Stimulated activated naive CD8-positive, alpha-beta T cell treated with anti-CD3 and anti-CD28 coated beads, Interleukin-15, Interleukin-2, amounts not matched to agents 100 ng/mL and 50 ng/mL, for 24 hours (primary cell): ENCODE data around the gene CAVIN4.

ENCODE experiments used
- H3K27ac Mint-ChIP-seq: one replicate; pipeline ENCODE4 v1.8.0; 2021; ENCODE audit warnings: mild to moderate bottlenecking, mixed read lengths
- H3K27me3 Mint-ChIP-seq: one replicate; pipeline ENCODE4 v1.8.0; 2021; ENCODE audit warnings: mixed read lengths
- H3K36me3 Mint-ChIP-seq: one replicate; pipeline ENCODE4 v1.8.0; 2021; ENCODE audit warnings: low read depth, mixed read lengths
- H3K4me1 Mint-ChIP-seq: one replicate; pipeline ENCODE4 v1.8.0; 2021; ENCODE audit warnings: low read depth, mixed read lengths
- H3K4me3 Mint-ChIP-seq: one replicate; pipeline ENCODE4 v1.8.0; 2021; ENCODE audit warnings: mild to moderate bottlenecking, mixed read lengths
- H3K9me3 Mint-ChIP-seq: one replicate; pipeline ENCODE4 v1.8.0; 2021; ENCODE audit warnings: mixed read lengths

The CAVIN4 gene

GRCh38 chr9:100581081-100581480 is 3.2 kb downstream of the CAVIN4 start:
- Mint-ChIP-seq H3K4me3 (no peak overlapping the region), H3K9me3 (no peaks in the 10 kb centered on the region), H3K27ac (no peak overlapping the region), H3K36me3 (no peaks in the 10 kb centered on the region), H3K27me3 (no peaks in the 10 kb centered on the region), H3K4me1 (no peaks in the 10 kb centered on the region)

- Mint-ChIP-seq H3K27me3 (no peaks in the 10 kb centered on the region), H3K4me3 (no peak overlapping the region), H3K4me1 (no peaks in the 10 kb centered on the region), H3K9me3 (no peaks in the 10 kb centered on the region), H3K27ac (no peak overlapping the region), H3K36me3 (no peaks in the 10 kb centered on the region)
These were observed 3.8 kb downstream of the CAVIN4 start for GRCh38 chr9:100581661-100582060.

- Mint-ChIP-seq H3K27ac (no peak overlapping the region), H3K9me3 (no peaks in the 10 kb centered on the region), H3K27me3 (no peaks in the 10 kb centered on the region), H3K36me3 (no peaks in the 10 kb centered on the region), H3K4me3 (no peak overlapping the region), H3K4me1 (no peaks in the 10 kb centered on the region)
These were observed 5.3 kb downstream of the CAVIN4 start for GRCh38 chr9:100583014-100583802.

- Mint-ChIP-seq H3K9me3 (no peaks in the 10 kb centered on the region), H3K27ac (no peak overlapping the region), H3K4me1 (no peaks in the 10 kb centered on the region)
These were observed 7.1 kb downstream of the CAVIN4 start for GRCh38 chr9:100584951-100585350.

GRCh38 chr9:100586093-100586492 is 8.2 kb downstream of the CAVIN4 start:
- no peaks in the 10 kb centered on the region for H3K36me3 Mint-ChIP-seq
- no peak overlapping the region for H3K27ac Mint-ChIP-seq

More at GRCh38 chr9:100584951-100585350, 7.1 kb downstream of the CAVIN4 start:
- no peaks in the 10 kb centered on the region for H3K36me3 Mint-ChIP-seq
- H3K4me3 Mint-ChIP-seq, result no peak overlapping the region
- no peaks in the 10 kb centered on the region for H3K27me3 Mint-ChIP-seq

GRCh38 chr9:100587375-100587774 is 9.5 kb downstream of the CAVIN4 start:
- Mint-ChIP-seq H3K4me3 (no peak overlapping the region), H3K27me3 (no peaks in the 10 kb centered on the region), H3K27ac (no peak overlapping the region), H3K9me3 (no peaks in the 10 kb centered on the region), H3K4me1 (no peaks in the 10 kb centered on the region), H3K36me3 (no peaks in the 10 kb centered on the region)

More at GRCh38 chr9:100586093-100586492, 8.2 kb downstream of the CAVIN4 start:
- H3K27me3 Mint-ChIP-seq, result no peaks in the 10 kb centered on the region
- H3K4me1 Mint-ChIP-seq, result no peaks in the 10 kb centered on the region
- no peak overlapping the region for H3K4me3 Mint-ChIP-seq
- H3K9me3 Mint-ChIP-seq, result no peaks in the 10 kb centered on the region

- H3K9me3 Mint-ChIP-seq, result no peaks in the 10 kb centered on the region
- no peak overlapping the region for H3K4me3 Mint-ChIP-seq
- no peak overlapping the region for H3K27ac Mint-ChIP-seq
- no peaks in the 10 kb centered on the region for H3K27me3 Mint-ChIP-seq
- no peaks in the 10 kb centered on the region for H3K36me3 Mint-ChIP-seq
- no peaks in the 10 kb centered on the region for H3K4me1 Mint-ChIP-seq
These were observed 11.7 kb downstream of the CAVIN4 start for GRCh38 chr9:100589582-100589981.

- Mint-ChIP-seq H3K9me3 (no peaks in the 10 kb centered on the region), H3K27me3 (no peaks in the 10 kb centered on the region), H3K36me3 (no peaks in the 10 kb centered on the region), H3K27ac (no peak overlapping the region), H3K4me1 (no peaks in the 10 kb centered on the region), H3K4me3 (no peak overlapping the region)
These were observed 12.6 kb downstream of the CAVIN4 start for GRCh38 chr9:100590481-100590880.

- Mint-ChIP-seq H3K27ac (no peak overlapping the region), H3K4me1 (no peaks in the 10 kb centered on the region), H3K27me3 (no peaks in the 10 kb centered on the region), H3K36me3 (no peaks in the 10 kb centered on the region), H3K4me3 (no peak overlapping the region), H3K9me3 (no peaks in the 10 kb centered on the region)
These were observed 13.3 kb downstream of the CAVIN4 start for GRCh38 chr9:100591139-100591538.

GRCh38 chr9:100591639-100592412 is 13.9 kb downstream of the CAVIN4 start:
- no peaks in the 10 kb centered on the region for H3K4me1 Mint-ChIP-seq
- H3K36me3 Mint-ChIP-seq, result no peaks in the 10 kb centered on the region
- H3K4me3 Mint-ChIP-seq, result no peak overlapping the region
- peaks cover 3% of the 10 kb centered on the region for H3K27me3 Mint-ChIP-seq
- H3K27ac Mint-ChIP-seq, result no peak overlapping the region
- no peaks in the 10 kb centered on the region for H3K9me3 Mint-ChIP-seq

- Mint-ChIP-seq H3K27me3 (peaks cover 3% of the 10 kb centered on the region), H3K36me3 (no peaks in the 10 kb centered on the region), H3K27ac (no peak overlapping the region), H3K4me3 (no peak overlapping the region), H3K9me3 (no peaks in the 10 kb centered on the region), H3K4me1 (peaks cover 23% of the 10 kb centered on the region)
These were observed 17.7 kb downstream of the CAVIN4 start for GRCh38 chr9:100595391-100596199.

GRCh38 chr9:100597236-100597635 is 19.4 kb downstream of the CAVIN4 start:
- no peak overlapping the region for H3K4me3 Mint-ChIP-seq
- H3K9me3 Mint-ChIP-seq, result no peaks in the 10 kb centered on the region
- no peaks in the 10 kb centered on the region for H3K36me3 Mint-ChIP-seq
- peaks cover 3% of the 10 kb centered on the region for H3K27me3 Mint-ChIP-seq
- H3K4me1 Mint-ChIP-seq, result peaks cover 23% of the 10 kb centered on the region
- no peak overlapping the region for H3K27ac Mint-ChIP-seq

- no peaks in the 10 kb centered on the region for H3K9me3 Mint-ChIP-seq
- H3K27me3 Mint-ChIP-seq, result peaks cover 3% of the 10 kb centered on the region
- H3K36me3 Mint-ChIP-seq, result no peaks in the 10 kb centered on the region
- H3K27ac Mint-ChIP-seq, result peak overlapping the region; percentile 33
- H3K4me1 Mint-ChIP-seq, result peaks cover 23% of the 10 kb centered on the region
- peak overlapping the region; percentile 77 for H3K4me3 Mint-ChIP-seq
These were observed 20.8 kb downstream of the CAVIN4 start for GRCh38 chr9:100598641-100599145.

- peaks cover 23% of the 10 kb centered on the region for H3K4me1 Mint-ChIP-seq
These were observed 22.7 kb downstream of the CAVIN4 start for GRCh38 chr9:100600521-100601079.

More at GRCh38 chr9:100600521-100601079, 22.7 kb downstream of the CAVIN4 start:
- H3K36me3 Mint-ChIP-seq, result no peaks in the 10 kb centered on the region
- no peaks in the 10 kb centered on the region for H3K9me3 Mint-ChIP-seq
- no peak overlapping the region for H3K4me3 Mint-ChIP-seq
- peaks cover 3% of the 10 kb centered on the region for H3K27me3 Mint-ChIP-seq
- H3K27ac Mint-ChIP-seq, result no peak overlapping the region
